ENCODE measurements around the gene AAGAB.
"Not testable (repeated sequence)": the region's sequence is repeated elsewhere in the genome, so short reads cannot be mapped to it uniquely, and the experiment has no call there.

Gene AAGAB

GRCh38 chr15:67254238-67255175 is at the start of gene AAGAB, which contains the start of gene IQCH:
Gene AAGAB (minus strand): TSS chr15:67254661. CDS start chr15:67254631, 30 bp downstream.
Gene IQCH (plus strand): TSS chr15:67254786. CDS start chr15:67254897, 111 bp downstream.
- peak; percentile 93 for DNase-seq

- DNase-seq = no peak
Observed at GRCh38 chr15:67303490-67304363, 49.3 kb upstream of the AAGAB start.

DNA sequence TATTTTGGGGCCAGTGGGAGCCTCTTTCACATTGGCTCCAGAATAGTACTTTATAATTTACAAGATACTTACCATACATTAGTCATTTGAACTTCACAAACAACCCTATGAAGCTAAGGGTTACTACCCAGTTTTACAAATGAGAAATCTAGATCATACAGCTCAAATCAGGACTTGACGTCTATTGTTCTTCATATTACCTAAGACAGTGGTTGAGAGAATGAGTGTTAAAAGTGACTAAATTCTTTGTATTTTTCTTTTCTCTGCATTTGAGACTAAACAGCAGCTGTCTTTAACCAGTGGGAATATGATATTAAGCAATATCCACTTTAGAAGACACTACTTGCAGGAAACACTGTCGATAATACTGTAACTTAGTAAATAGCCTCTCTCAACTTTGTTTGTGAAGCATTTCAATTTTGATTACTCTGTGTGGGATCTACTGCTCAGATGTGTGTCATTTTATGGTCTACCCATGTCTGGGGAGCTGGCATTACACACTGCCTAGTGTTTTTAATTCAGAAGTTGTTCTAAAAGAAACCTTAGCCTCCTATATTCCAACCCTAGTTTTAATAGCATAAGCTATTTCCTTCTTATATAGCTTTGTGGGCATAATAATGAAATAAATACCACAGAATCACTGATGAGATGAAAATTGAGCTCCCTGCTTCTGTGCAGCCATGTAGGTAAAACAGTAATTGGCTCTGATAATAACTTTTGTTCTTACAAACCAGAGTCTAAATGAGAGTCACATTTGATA is 46.0 kb upstream of the AAGAB start:
- DNase-seq = no peak

- DNase-seq = no peak
Observed at GRCh38 chr15:67296684-67297083, 42.2 kb upstream of the AAGAB start.

- DNase-seq = no peak
Observed at GRCh38 chr15:67296188-67296587, 41.7 kb upstream of the AAGAB start.

- DNase-seq = no peak
Observed at GRCh38 chr15:67290319-67290718, 35.9 kb upstream of the AAGAB start.

- not testable (repeated sequence) for DNase-seq
Observed at GRCh38 chr15:67286400-67286799, 31.9 kb upstream of the AAGAB start.

- not testable (repeated sequence) for DNase-seq
Observed at GRCh38 chr15:67285625-67286024, 31.2 kb upstream of the AAGAB start.

- no peak for DNase-seq
Observed at GRCh38 chr15:67281714-67282113, 27.3 kb upstream of the AAGAB start.

DNA sequence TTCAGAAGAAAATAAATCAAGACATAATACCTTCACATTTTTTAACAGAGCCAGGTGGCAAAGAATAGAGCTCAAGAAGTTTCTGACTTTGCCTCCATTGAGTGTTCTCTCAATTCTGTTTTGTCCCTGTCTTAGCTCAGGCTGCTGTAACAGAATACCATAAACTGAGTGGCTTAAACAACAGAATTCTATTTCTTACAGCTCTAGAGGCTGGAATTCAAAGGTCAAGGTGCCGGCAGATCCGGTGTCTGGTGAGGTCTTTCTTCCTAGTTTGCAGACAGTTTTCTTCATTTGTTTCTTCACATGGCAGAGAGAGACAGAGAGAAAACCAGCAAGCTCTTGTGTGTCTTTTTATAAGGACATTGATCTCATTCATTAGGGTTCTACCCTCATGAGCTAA is 25.8 kb upstream of the AAGAB start:
- DNase-seq = no peak

- DNase-seq = no peak
Observed at GRCh38 chr15:67276666-67277065, 22.2 kb upstream of the AAGAB start.

GRCh38 chr15:67274236-67274635 is 19.8 kb upstream of the AAGAB start:
- no peak for DNase-seq

GRCh38 chr15:67267951-67268941 is 13.8 kb upstream of the AAGAB start:
- no peak for DNase-seq

DNA sequence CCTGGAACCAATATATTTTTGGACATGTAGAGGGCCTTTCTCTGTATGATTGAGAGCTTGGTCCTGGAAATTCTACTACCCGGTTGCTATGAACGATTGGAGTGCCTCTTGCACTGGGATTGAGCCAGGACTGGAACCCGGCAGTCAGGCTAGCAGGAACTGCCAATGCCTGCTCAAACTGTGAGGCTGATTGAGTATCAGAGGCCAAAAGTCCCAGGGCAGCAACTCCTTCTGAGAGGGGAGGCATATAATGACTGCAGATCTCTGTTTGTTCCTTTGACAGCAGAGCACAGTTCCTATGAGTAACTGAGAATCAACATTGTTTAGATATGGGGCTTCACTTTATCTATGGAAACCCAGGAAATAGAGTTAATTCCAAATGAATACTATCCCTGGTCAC is 13.0 kb upstream of the AAGAB start:
- DNase-seq = no peak

DNA sequence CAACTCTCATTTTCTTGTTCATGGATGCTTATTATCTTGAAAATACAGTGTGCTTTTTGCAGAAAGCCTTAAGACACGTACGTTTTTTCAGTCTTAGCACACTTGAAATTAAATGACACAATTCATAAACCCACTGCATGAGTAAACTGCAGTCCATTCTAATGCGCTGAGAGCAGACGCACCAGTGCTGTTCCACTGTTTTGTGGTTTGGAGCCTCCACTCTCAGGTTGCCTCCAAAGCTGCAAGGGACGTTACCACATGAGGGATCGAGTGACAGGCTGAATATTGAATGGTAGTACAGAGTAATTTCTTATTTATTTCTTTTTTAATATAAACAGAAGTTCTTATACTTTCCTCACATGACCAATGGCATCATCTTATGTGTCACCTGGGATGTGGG is 12.4 kb upstream of the AAGAB start:
- no peak for DNase-seq

- DNase-seq = no peak
Observed at GRCh38 chr15:67259806-67260205, 5.3 kb upstream of the AAGAB start.

GRCh38 chr15:67259379-67259778 is 4.9 kb upstream of the AAGAB start:
- DNase-seq = no peak

DNA sequence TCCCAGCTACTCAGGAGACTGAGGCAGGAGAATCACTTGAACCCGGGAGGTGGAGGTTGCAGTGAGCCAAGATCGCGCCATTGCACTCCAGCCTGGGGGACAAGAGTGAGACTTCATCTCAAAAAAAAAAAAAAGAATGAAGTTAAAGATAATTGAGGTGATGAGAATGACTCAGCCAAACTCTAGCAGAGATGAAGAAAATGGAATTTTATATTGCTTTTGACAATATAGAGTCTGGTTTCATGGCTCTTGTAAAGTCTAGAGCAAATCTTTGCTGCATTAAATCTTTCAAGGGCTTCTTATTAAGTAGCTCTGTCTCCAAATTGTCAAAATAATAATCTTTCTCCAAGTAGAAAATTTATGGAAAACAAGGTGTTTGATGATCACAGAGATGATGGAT is 4.0 kb upstream of the AAGAB start:
- not testable (repeated sequence) for DNase-seq

DNA sequence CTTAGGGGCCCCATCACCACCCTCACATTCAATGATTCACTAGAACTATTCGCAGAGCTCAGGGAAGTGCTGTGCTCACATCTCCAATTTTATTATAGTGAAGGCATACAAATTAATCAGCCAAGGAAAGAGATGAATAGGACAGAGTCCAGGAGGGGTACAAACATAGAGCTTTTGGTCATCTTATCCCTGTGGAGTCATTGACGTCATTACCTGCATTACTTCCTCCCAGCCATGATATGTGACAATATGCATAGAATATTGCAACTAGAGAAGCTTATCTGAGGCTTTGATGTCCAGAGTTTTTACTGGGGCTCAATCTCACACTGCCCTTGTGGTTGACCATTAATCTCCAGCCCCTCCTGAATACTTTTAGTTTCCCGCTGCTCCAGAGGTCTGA is 1.6 kb upstream of the AAGAB start:
- no peak for DNase-seq

- no peak for DNase-seq
Observed at GRCh38 chr15:67253549-67254237, 768 bp downstream of the AAGAB start.

DNA sequence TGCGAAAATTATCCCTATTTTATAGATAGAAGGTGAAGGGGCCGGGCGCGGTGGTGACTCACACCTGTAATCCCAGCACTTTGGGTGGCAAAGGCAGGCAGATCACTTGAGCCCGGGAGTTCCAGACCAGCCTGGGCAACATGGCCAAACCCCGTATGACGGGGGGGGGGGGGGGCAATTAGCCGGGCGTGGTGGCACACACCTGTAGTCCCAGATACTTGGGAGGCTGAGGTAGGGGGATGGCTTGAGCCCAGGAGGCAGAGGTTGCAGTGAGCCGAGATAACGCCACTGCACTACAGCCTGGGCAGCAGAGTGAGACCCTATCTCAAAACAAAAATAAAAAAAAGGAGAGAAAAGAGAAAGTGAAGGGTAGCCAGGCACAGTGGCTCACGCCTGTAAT is 1.4 kb downstream of the AAGAB start:
- no peak for DNase-seq
